Uterus (tissue), 4 donors: ENCODE results near the gene KPNA3. TPM values are rescaled to one million over a fixed set of nuclear protein-coding genes. Genes with fewer than 3 reads are reported as not detected.
"Not testable (repeated sequence)": the region's sequence is repeated elsewhere in the genome, so short reads cannot be mapped to it uniquely, and the experiment has no call there.

Experiments used
- DNase-seq, 2 donors: peaks; one replicate each; pipeline ENCODE4 v3.0.0-alpha.2; 2019 to 2020
- H3K27ac ChIP-seq, 2 donors: fragments of 200-600 bp; sonication (generic); 1 replicate in 1 of 2; 2 replicates in 1 of 2; pipeline ENCODE4 v1.5.1; 2016 to 2018
- H3K27me3 ChIP-seq, 2 donors: fragments of 200-600 bp; sonication (generic); one replicate each; pipeline ENCODE4 v1.5.1; 2018 to 2019; ENCODE audit warnings: control low read depth in 1 of 2
- H3K36me3 ChIP-seq, 2 donors: fragments of 200-600 bp; sonication (generic); one replicate each; pipeline ENCODE4 v1.5.1; 2019; ENCODE audit warnings: control low read depth in 1 of 2
- H3K4me1 ChIP-seq, 2 donors: fragments of 200-600 bp; sonication (generic); one replicate each; pipeline ENCODE4 v1.5.1; 2018 to 2019; ENCODE audit warnings: control low read depth in 1 of 2
- H3K4me3 ChIP-seq, 2 donors: fragments of 200-600 bp; sonication (generic); 1 replicate in 1 of 2; 2 replicates in 1 of 2; pipeline ENCODE4 v1.5.1; 2018 to 2019; ENCODE audit warnings: mild to moderate bottlenecking in 1 of 2
- H3K9me3 ChIP-seq, 2 donors: fragments of 200-600 bp; sonication (generic); one replicate each; pipeline ENCODE4 v1.5.1; 2019; ENCODE audit warnings: control low read depth in 1 of 2
- POLR2A ChIP-seq, 2 donors: fragments of 450-650 bp; IDR thresholded peaks; one replicate each; pipeline ENCODE4 v1.6.1; 2016; ENCODE audit warnings: antibody characterized with exemption in 2 of 2, mild to moderate bottlenecking in 1 of 2, moderate library complexity in 1 of 2
- intact Hi-C: fragments of 100-400 bp; cut with DNase I; formaldehyde crosslinking; loops from one replicate; pipeline ENCODE4 v1.15.1; 2023; ENCODE audit warnings: low total_unique reads
- total RNA-seq, 4 donors: library from RNA; depleted of rRNA in 3 of 4; stranded (reverse); fragments of >200 nt in 3 of 4; gene quantifications; one replicate each; pipeline versions ENCODE4 v1.1.0 to v1.2.4, GENCODE V29; 2014 to 2023
- TF ChIP-seq, protein P1 (sequence below), 4 experiments: fragments of 200-600 bp in 2 of 4; fragments of 450-650 bp in 2 of 4; sonication (generic) in 2 of 4; IDR thresholded peaks; one replicate each; pipeline ENCODE4 v1.5.1; 2016 to 2019; ENCODE audit warnings: antibody characterized with exemption in 4 of 4, mild to moderate bottlenecking in 2 of 4, moderate library complexity in 1 of 4
- donor health status: DM: yes; HTN: yes; CAD: no.

KPNA3 gene
- total RNA-seq, 4 donors from 2014 or later: 9.1 to 49.2 (median 30.3) TPM

DNA sequence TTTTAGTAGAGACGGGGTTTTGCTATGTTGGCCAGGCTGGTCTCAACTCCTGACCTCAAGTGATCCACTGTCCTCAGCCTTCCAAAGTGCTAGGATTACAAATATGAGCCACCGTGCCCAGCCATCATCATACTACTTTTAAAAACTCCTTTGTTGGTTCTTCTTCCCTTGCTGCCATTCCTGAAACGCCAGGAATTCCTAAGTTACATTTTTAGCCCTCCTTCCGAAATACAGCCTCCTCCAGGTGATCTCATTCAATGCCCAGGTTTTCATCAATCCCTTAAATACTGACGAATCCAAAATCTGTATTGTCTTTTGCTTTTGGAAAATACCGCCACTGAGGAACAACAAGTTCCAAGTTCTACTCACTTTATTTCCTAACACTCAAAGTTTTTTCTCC lies 75.9 kb downstream of the KPNA3 start:
- TF ChIP-seq, protein P1, sequence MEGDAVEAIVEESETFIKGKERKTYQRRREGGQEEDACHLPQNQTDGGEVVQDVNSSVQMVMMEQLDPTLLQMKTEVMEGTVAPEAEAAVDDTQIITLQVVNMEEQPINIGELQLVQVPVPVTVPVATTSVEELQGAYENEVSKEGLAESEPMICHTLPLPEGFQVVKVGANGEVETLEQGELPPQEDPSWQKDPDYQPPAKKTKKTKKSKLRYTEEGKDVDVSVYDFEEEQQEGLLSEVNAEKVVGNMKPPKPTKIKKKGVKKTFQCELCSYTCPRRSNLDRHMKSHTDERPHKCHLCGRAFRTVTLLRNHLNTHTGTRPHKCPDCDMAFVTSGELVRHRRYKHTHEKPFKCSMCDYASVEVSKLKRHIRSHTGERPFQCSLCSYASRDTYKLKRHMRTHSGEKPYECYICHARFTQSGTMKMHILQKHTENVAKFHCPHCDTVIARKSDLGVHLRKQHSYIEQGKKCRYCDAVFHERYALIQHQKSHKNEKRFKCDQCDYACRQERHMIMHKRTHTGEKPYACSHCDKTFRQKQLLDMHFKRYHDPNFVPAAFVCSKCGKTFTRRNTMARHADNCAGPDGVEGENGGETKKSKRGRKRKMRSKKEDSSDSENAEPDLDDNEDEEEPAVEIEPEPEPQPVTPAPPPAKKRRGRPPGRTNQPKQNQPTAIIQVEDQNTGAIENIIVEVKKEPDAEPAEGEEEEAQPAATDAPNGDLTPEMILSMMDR (IDR thresholded peaks at IDR 0.05): no peak
- no peak for TF ChIP-seq POLR2A (IDR thresholded peaks at IDR 0.05)
- Histone ChIP-seq H3K4me3 (no peak overlapping the region), H3K9me3 (peaks cover 0 to 5% of the 10 kb centered on the region in 2 donors), H3K27ac (no peak overlapping the region), H3K27me3 (no peaks in the 10 kb centered on the region), H3K36me3 (no peaks in the 10 kb centered on the region), H3K4me1 (no peaks in the 10 kb centered on the region)
- no peak for DNase-seq
- intact Hi-C loops: no loop called here

DNA sequence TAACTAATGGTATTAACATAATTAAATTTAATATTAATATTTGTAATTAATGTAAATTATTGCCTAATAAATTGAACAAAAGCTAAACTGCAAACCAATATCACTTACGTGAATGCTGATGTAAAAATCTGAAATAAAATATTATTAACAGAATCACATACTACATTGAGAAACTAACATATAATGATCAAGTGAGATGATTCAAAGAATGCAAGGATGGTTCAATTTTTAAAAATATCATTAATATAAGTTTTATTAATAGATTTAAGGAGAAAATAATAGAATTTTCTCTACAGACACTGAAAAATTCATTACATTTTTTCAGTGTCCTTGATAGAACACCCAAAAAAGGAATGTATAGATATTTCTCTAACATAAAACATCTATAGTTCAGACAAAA lies 77.7 kb downstream of the KPNA3 start:
- TF ChIP-seq POLR2A (IDR thresholded peaks at IDR 0.05): no peak
- TF ChIP-seq, protein P1 (IDR thresholded peaks at IDR 0.05): no peak
- no peak for DNase-seq
- H3K36me3 ChIP-seq: no peaks in the 10 kb centered on the region
- H3K4me1 ChIP-seq: no peaks in the 10 kb centered on the region
- H3K27ac ChIP-seq: no peak overlapping the region
- H3K27me3 ChIP-seq: no peaks in the 10 kb centered on the region
- H3K9me3 ChIP-seq: peaks cover 0 to 5% of the 10 kb centered on the region in 2 donors
- intact Hi-C loops: no loop called here
- no peak overlapping the region for H3K4me3 ChIP-seq

DNA sequence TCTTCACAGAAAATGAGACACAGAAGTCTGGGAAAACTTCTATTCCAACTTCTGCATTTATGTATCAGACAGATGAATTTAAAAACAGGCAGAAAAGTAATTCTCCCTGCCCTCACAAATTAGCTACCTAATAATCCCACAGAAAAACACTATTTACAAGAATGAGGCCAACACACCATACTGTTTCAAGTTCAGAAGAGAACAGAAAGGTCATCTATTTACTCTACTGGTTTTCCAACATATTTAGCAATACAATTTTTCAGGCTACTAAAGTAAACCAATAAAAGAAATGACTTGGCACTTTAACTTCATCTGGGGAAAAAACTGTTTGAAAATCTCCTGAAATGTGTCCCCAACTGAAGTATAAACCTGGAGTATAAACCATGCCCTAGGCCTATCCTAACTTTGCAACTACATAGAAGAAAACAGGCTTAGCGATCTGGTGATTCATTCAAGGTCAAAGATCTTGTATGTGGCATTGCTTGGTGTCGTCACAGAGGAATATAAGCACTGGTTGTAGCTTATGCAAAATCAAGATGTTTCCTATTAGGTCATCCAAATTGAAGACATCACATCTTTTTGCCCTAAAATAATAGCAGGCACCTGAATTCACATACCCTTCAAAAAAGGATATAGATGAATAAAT lies 81.1 kb downstream of the KPNA3 start:
- Histone ChIP-seq H3K27me3 (no peaks in the 10 kb centered on the region), H3K4me1 (no peaks in the 10 kb centered on the region), H3K36me3 (no peaks in the 10 kb centered on the region), H3K27ac (no peak overlapping the region), H3K4me3 (no peak overlapping the region), H3K9me3 (peaks cover 0 to 5% of the 10 kb centered on the region in 2 donors)
- intact Hi-C loops: no loop called here
- DNase-seq: no peak
- TF ChIP-seq, protein P1 (IDR thresholded peaks at IDR 0.05): no peak
- no peak for TF ChIP-seq POLR2A (IDR thresholded peaks at IDR 0.05)

DNA sequence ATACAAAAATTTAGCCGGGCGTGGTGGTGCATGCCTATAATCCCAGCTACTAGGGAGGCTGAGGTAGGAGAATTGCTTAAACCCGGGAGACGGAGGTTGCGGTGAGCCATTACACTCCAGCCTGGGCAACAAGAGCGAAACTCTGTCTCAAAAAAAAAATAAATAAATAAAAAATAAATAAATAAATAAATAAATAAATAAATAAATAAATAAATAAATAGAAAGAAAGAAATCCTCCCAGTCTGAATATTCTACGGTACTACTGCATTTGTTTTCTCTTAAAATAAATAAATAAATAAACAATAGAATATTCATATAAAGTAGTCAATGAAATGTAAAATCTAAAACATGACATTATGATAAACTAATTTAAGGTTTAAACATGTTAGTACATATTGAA lies 88.2 kb downstream of the KPNA3 start:
- DNase-seq, H3K4me3 ChIP-seq, H3K27me3 ChIP-seq, H3K36me3 ChIP-seq, H3K9me3 ChIP-seq, intact Hi-C loops, H3K4me1 ChIP-seq, H3K27ac ChIP-seq: not testable (repeated sequence)

DNA sequence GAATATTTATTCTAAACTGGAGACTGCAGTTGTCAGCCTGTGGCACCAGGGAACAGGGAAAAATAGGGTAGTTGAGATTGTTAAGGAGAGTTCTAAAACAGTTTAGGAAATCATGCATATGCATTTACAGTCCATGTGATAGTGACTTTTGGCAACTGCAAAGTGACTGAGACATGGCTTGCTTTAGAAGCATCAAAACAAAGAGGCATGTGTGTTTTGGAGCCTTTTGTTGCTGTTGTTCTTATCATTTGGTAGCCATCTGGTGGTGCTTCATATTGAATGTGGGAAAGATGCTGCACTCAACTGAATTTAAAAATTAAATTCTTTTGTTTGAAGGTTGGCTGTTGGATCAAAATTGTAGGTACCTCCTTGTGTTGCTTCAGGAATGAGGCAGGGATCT lies 91.0 kb downstream of the KPNA3 start:
- H3K27ac ChIP-seq: no peak overlapping the region
- no peaks in the 10 kb centered on the region for H3K4me1 ChIP-seq
- DNase-seq: no peak
- no peaks in the 10 kb centered on the region for H3K27me3 ChIP-seq
- intact Hi-C loops: no loop called here
- TF ChIP-seq, protein P1 (IDR thresholded peaks at IDR 0.05): no peak
- TF ChIP-seq POLR2A (IDR thresholded peaks at IDR 0.05): no peak
- no peaks in the 10 kb centered on the region for H3K9me3 ChIP-seq
- no peak overlapping the region for H3K4me3 ChIP-seq
- H3K36me3 ChIP-seq: no peaks in the 10 kb centered on the region

DNA sequence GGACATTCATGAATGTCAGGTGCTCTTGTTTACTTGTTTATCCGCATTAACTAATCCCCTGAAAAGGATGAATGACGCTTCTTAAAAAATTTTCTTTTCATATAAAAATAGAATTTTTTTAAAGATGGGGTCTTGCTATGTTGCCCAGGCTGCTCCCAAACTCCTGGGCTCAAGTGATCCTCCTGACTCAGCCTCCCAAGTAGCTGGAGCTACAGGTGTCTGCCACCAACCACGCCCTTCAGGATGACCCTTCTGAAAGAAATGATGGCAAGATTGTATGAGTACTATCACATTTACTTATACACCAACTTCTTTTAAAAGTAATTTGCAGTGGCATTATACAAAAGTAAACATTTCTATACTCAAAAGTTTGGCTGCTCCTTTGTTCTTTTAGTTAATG lies 95.0 kb downstream of the KPNA3 start:
- Histone ChIP-seq H3K4me3 (no peak overlapping the region), H3K9me3 (no peaks in the 10 kb centered on the region), H3K36me3 (no peaks in the 10 kb centered on the region), H3K27me3 (no peaks in the 10 kb centered on the region), H3K27ac (no peak overlapping the region), H3K4me1 (no peaks in the 10 kb centered on the region)
- no peak for TF ChIP-seq POLR2A (IDR thresholded peaks at IDR 0.05)
- TF ChIP-seq, protein P1 (IDR thresholded peaks at IDR 0.05): no peak
- no peak for DNase-seq
- intact Hi-C loops: no loop called here
